ENCODE results near the gene JMJD8.

The JMJD8 gene

DNA sequence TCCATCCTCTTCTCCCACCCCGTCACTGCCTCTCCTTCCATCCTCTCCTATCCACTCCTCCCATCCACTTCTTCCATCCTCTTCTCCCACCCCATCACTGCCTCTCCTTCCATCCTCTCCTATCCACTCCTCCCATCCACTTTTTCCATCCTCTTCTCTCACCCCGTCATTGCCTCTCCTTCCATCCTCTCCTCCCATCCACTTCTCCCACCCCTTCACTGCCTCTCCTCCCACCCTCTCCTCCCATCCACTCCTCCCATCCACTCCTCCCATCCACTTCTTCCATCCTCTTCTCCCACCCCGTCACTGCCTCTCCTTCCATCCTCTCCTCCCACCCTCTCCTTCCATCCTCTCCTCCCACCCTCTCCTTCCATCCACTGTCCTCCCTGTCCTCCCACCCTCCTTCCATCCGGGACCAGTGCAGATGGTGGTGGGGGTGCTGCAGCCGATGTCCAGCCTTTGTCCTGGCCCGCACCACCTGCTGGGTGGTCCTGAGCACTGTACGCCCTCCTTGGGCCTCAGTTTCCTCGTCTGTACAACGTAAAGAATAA is 52.3 kb downstream of the JMJD8 start:
- in situ Hi-C loops (cut with HindIII; ENCODE audit: low sequenced_read_pairs) = loop anchor here (25.0 kb wide), 1 partner anchor 95 kb away; the partner anchor contains the start of gene CAPN15

Data from endothelial cell of hepatic sinusoid (primary cell).